ENCODE measurements around the gene EEF1AKMT1.
"Not testable (repeated sequence)": the region's sequence is repeated elsewhere in the genome, so short reads cannot be mapped to it uniquely, and the experiment has no call there.

Gene EEF1AKMT1

GRCh38 chr13:20779405-20779804 lies 5.6 kb upstream of the EEF1AKMT1 start:
- no peak overlapping the region for H3K4me3 ChIP-seq (ENCODE audit: low read depth, low read length)

GRCh38 chr13:20778311-20778710 lies 4.5 kb upstream of the EEF1AKMT1 start:
- no peak overlapping the region for H3K4me3 ChIP-seq (ENCODE audit: low read depth, low read length)

- H3K4me3 ChIP-seq (ENCODE audit: low read depth, low read length), result no peak overlapping the region
Measured at GRCh38 chr13:20776751-20777150, 3.0 kb upstream of the EEF1AKMT1 start.

GRCh38 chr13:20775961-20776360 lies 2.2 kb upstream of the EEF1AKMT1 start:
- no peak overlapping the region for H3K4me3 ChIP-seq (ENCODE audit: low read depth, low read length)

GRCh38 chr13:20774746-20775145 lies 985 bp upstream of the EEF1AKMT1 start:
- no peak overlapping the region for H3K4me3 ChIP-seq (ENCODE audit: low read depth, low read length)

- H3K4me3 ChIP-seq (ENCODE audit: low read depth, low read length), result peak overlapping the region; percentile 67
Measured at GRCh38 chr13:20772401-20773131, 1.2 kb downstream of the EEF1AKMT1 start.

GRCh38 chr13:20769834-20770233 lies 3.9 kb downstream of the EEF1AKMT1 start:
- H3K4me3 ChIP-seq (ENCODE audit: low read depth, low read length), result no peak overlapping the region

GRCh38 chr13:20769091-20769490 lies 4.7 kb downstream of the EEF1AKMT1 start:
- H3K4me3 ChIP-seq (ENCODE audit: low read depth, low read length), result no peak overlapping the region

GRCh38 chr13:20767309-20767943 lies 6.3 kb downstream of the EEF1AKMT1 start:
- no peak overlapping the region for H3K4me3 ChIP-seq (ENCODE audit: low read depth, low read length)

GRCh38 chr13:20760872-20761271 lies 12.9 kb downstream of the EEF1AKMT1 start:
- H3K4me3 ChIP-seq (ENCODE audit: low read depth, low read length), result no peak overlapping the region

- H3K4me3 ChIP-seq (ENCODE audit: low read depth, low read length), result no peak overlapping the region
Measured at GRCh38 chr13:20754009-20754408, 19.8 kb downstream of the EEF1AKMT1 start.

- H3K4me3 ChIP-seq (ENCODE audit: low read depth, low read length), result no peak overlapping the region
Measured at GRCh38 chr13:20749377-20749776, 24.4 kb downstream of the EEF1AKMT1 start.

- H3K4me3 ChIP-seq (ENCODE audit: low read depth, low read length), result not testable (repeated sequence)
Measured at GRCh38 chr13:20743830-20744404, 29.8 kb downstream of the EEF1AKMT1 start.

- H3K4me3 ChIP-seq (ENCODE audit: low read depth, low read length), result no peak overlapping the region
Measured at GRCh38 chr13:20740021-20740420, 33.7 kb downstream of the EEF1AKMT1 start.

GRCh38 chr13:20738616-20739015 lies 35.1 kb downstream of the EEF1AKMT1 start:
- H3K4me3 ChIP-seq (ENCODE audit: low read depth, low read length), result no peak overlapping the region

GRCh38 chr13:20729633-20730585 lies 43.9 kb downstream of the EEF1AKMT1 start:
- H3K4me3 ChIP-seq (ENCODE audit: low read depth, low read length), result no peak overlapping the region

GRCh38 chr13:20728579-20729311 lies 45.0 kb downstream of the EEF1AKMT1 start:
- no peak overlapping the region for H3K4me3 ChIP-seq (ENCODE audit: low read depth, low read length)

- H3K4me3 ChIP-seq (ENCODE audit: low read depth, low read length), result no peak overlapping the region
Measured at GRCh38 chr13:20727856-20728255, 45.9 kb downstream of the EEF1AKMT1 start.

- peak overlapping the region; percentile 35 for H3K4me3 ChIP-seq (ENCODE audit: low read depth, low read length)
Measured at GRCh38 chr13:20721454-20722357, 52.1 kb downstream of the EEF1AKMT1 start.

Data from iPS-11a (cell line).